Measurements from ENCODE around the gene ACOXL. TPM values are rescaled to one million over a fixed set of nuclear protein-coding genes. Genes with fewer than 3 reads are reported as not detected.

Gene ACOXL
- total RNA-seq, 4 donors from 2014 or later, result 0.55 to 5.2 (median 1.1) TPM; not detected in 1

DNA sequence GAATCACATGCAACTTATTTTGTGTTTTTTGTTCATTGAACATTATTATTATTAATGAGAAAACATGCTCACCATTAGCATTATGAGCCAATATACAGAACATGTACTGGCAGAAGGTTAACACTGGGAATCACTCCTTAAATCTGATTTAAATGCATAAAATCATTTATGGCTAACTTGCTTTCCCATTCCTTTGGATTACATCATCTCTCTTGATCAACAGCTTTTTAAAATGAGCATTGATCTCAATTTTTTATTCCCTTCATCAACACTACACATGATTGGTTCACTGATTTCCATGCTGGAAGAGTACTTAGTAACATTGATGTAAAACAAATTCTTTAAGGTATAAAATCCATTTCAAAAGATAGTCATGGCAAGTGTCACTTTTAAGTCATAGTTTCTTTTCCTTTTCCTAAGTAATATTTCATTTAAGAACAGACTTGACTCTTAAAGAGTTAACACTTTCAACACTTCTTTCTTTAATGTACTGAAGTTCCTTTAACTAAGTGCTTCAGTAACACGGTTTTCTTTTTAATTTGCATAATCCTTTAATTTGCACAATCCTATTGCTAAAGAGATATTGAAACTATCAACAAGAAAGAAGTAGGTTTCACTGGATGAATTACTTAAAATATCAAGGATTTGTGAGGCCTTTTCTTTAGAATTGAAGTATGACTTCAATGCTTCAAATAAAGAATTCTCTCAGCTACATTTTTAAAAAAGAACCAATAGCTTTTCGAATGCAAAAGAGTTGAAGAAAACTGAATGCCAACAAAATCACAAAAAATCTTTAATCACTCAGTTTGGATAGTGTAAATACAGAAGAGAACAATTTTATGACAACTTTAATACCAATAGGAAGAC, 29.6 kb upstream of the ACOXL start:
- no peaks in the 10 kb centered on the region for H3K36me3 ChIP-seq
- WGBS, 2 donors (ENCODE audit: low coverage in 1 of 2), result 50 to 54% methylated on average over 2 of the region's 2 CpGs
- intact Hi-C loops (cut with DNase I; ENCODE audit: low total_unique reads) (no loop called here), in situ Hi-C loops (cut with MboI; ENCODE audit: low pct_ligation_motif_present in 1 of 4, low pct_unique_long_range_greater_than_20kb in 1 of 4, low sequenced_read_pairs in 3 of 4) (no loop called here)
- no peak overlapping the region for H3K27ac ChIP-seq
- H3K9me3 ChIP-seq, result no peaks in the 10 kb centered on the region
- no peaks in the 10 kb centered on the region for H3K4me1 ChIP-seq
- DNase-seq, result no peak
- TF ChIP-seq EP300 (IDR thresholded peaks at IDR 0.05; ENCODE audit: low read depth) (no peak), POLR2AphosphoS5 (IDR thresholded peaks at IDR 0.05) (no peak), POLR2A (IDR thresholded peaks at IDR 0.05) (no peak), CTCF (IDR thresholded peaks at IDR 0.05) (no peak)
- H3K4me3 ChIP-seq, result no peak overlapping the region
- H3K27me3 ChIP-seq, result peaks cover 14% of the 10 kb centered on the region

DNA sequence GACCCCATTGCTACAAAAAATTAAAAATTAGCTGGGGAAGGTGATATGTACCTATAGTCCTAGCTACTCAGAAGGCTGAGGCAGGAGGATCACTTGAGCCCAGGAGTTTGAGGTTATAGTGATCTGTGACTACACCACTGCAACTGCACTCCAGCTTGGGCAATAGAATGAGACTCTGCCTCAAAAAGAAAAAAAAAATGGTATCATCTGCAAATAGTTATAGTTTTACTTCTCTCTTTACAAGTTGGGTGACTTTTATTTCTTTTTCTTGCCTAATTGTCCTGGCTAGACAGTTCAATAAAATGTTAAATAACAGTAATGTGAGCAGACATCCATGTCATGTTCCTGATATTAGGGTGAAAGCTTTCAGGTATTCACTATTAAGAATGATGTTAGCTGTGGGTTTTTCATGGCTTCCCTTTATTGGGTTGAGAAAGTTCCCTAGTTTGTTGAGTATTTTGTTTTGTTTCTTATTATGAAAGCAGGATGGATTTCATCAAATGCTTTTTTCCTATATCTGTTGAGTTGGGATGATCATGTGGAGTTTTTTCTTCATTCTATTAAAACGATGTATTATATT, 24.9 kb upstream of the ACOXL start:
- H3K36me3 ChIP-seq, result no peaks in the 10 kb centered on the region
- H3K27ac ChIP-seq, result no peak overlapping the region
- H3K9me3 ChIP-seq, result no peaks in the 10 kb centered on the region
- intact Hi-C loops (cut with DNase I; ENCODE audit: low total_unique reads) (no loop called here), in situ Hi-C loops (cut with MboI; ENCODE audit: low pct_ligation_motif_present in 1 of 4, low pct_unique_long_range_greater_than_20kb in 1 of 4, low sequenced_read_pairs in 3 of 4) (no loop called here)
- TF ChIP-seq CTCF (IDR thresholded peaks at IDR 0.05), result no peak
- TF ChIP-seq POLR2AphosphoS5 (IDR thresholded peaks at IDR 0.05), result no peak
- no peak for TF ChIP-seq EP300 (IDR thresholded peaks at IDR 0.05; ENCODE audit: low read depth)
- no peak for TF ChIP-seq POLR2A (IDR thresholded peaks at IDR 0.05)
- no peak for DNase-seq
- H3K4me1 ChIP-seq, result no peaks in the 10 kb centered on the region
- peaks cover 25% of the 10 kb centered on the region for H3K27me3 ChIP-seq
- H3K4me3 ChIP-seq, result no peak overlapping the region
- WGBS, 2 donors (ENCODE audit: low coverage in 1 of 2), result 71 to 73% methylated on average over 1 of the region's 1 CpG

- Histone ChIP-seq H3K4me3 (no peak overlapping the region), H3K36me3 (no peaks in the 10 kb centered on the region), H3K27ac (no peak overlapping the region), H3K27me3 (peaks cover 20% of the 10 kb centered on the region), H3K4me1 (no peaks in the 10 kb centered on the region), H3K9me3 (no peaks in the 10 kb centered on the region)
- no peak for DNase-seq
- intact Hi-C loops (cut with DNase I; ENCODE audit: low total_unique reads) (no loop called here), in situ Hi-C loops (cut with MboI; ENCODE audit: low pct_ligation_motif_present in 1 of 4, low pct_unique_long_range_greater_than_20kb in 1 of 4, low sequenced_read_pairs in 3 of 4) (no loop called here)
- 14 to 20% methylated on average over 1 of the region's 1 CpG for WGBS, 2 donors (ENCODE audit: low coverage in 1 of 2)
- TF ChIP-seq EP300 (IDR thresholded peaks at IDR 0.05; ENCODE audit: low read depth) (no peak), CTCF (IDR thresholded peaks at IDR 0.05) (no peak), POLR2AphosphoS5 (IDR thresholded peaks at IDR 0.05) (no peak)
Observed at GRCh38 chr2:110708455-110708854, 23.9 kb upstream of the ACOXL start.

DNA sequence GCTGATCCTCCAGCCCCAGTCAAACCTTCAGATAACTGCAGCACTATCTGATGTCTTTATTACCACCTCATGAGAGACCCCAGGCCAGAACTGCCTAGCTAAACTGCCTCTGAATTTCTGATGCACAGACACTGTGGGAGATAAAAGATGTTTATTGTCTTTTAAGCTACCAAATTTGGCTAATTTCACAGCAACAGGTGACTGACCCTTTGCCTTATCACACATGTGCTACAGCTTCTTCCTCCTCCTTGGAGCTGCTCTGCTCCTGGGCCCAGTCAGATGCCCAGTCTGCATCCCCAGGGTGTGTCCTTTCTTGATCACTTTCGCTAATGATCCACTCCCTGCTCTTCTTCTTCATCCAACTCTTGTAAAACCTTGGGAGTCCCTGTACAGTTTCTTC, 19.6 kb upstream of the ACOXL start:
- in situ Hi-C loops (cut with MboI; ENCODE audit: low pct_ligation_motif_present in 1 of 4, low pct_unique_long_range_greater_than_20kb in 1 of 4, low sequenced_read_pairs in 3 of 4), result no loop called here
- 69 to 90% methylated on average over 1 of the region's 1 CpG for WGBS, 2 donors (ENCODE audit: low coverage in 1 of 2)
- no peak overlapping the region for H3K27ac ChIP-seq
- no peaks in the 10 kb centered on the region for H3K9me3 ChIP-seq
- no peaks in the 10 kb centered on the region for H3K36me3 ChIP-seq
- H3K27me3 ChIP-seq, result peaks cover 11% of the 10 kb centered on the region
- no peak overlapping the region for H3K4me3 ChIP-seq
- H3K4me1 ChIP-seq, result peaks cover 0 to 17% (median 3%) of the 10 kb centered on the region in 4 donors
- TF ChIP-seq POLR2A (IDR thresholded peaks at IDR 0.05), result no peak
- no peak for TF ChIP-seq EP300 (IDR thresholded peaks at IDR 0.05; ENCODE audit: low read depth)
- TF ChIP-seq POLR2AphosphoS5 (IDR thresholded peaks at IDR 0.05), result no peak
- TF ChIP-seq CTCF (IDR thresholded peaks at IDR 0.05), result no peak
- DNase-seq, result no peak
- intact Hi-C loops (cut with DNase I; ENCODE audit: low total_unique reads), result no loop called here

Measured in transverse colon (tissue), 4 donors.